Choroid plexus epithelial cell (primary cell): ENCODE measurements around the gene CC2D1B.
A peak's percentile ranks its signal among the peaks of the same experiment; 100 is the strongest.

ENCODE experiments used
- DNase-seq: peaks from one replicate; pipeline ENCODE4 v3.0.0-alpha.2; 2010; ENCODE audit warnings: low read depth
- H3K4me3 ChIP-seq: 2 replicates; pipeline ENCODE4 v1.5.1; 2011; ENCODE audit warnings: low read depth, mild to moderate bottlenecking, control low read depth, low read length, moderate library complexity
- TF ChIP-seq, protein P1 (sequence below): conservative IDR thresholded peaks from 2 replicates; pipeline ENCODE4 v1.5.1; 2011; ENCODE audit warnings: low read depth, mild to moderate bottlenecking, control low read depth, inconsistent platforms, low read length, moderate library complexity

The CC2D1B gene

DNA sequence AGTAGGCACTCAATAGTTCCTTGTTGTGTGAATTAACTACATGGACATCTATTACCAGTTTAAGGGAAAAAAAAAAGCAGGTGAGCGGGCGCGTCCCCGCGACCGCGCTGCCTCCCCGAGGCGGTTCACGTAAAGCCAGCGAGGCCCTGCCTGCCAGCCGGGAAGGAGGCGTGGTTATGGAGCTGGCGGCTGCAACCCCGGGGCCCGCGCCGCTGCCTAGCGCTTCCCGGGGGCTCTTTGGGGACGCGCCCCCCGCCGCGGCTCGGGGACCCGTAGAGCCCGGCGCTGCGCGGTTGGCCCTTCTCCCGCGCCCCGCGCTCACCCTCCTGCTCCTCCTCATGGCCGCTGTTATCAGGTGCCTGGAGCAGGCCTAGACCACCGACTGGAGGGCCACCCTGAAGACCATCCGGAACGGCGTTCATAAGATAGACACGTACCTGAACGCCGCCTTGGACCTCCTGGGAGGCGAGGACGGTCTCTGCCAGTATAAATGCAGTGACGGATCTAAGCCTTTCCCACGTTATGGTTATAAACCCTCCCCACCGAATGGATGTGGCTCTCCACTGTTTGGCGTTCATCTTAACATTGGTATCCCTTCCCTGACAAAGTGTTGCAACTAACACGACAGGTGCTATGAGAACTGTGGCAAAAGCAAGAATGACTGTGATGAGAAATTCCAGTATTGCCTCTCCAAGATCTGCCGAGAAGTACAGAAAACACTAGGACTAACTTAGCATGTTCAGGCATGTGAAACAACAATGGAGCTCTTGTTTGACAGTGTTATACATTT lies 2.6 kb upstream of the CC2D1B start:
- TF ChIP-seq, protein P1, sequence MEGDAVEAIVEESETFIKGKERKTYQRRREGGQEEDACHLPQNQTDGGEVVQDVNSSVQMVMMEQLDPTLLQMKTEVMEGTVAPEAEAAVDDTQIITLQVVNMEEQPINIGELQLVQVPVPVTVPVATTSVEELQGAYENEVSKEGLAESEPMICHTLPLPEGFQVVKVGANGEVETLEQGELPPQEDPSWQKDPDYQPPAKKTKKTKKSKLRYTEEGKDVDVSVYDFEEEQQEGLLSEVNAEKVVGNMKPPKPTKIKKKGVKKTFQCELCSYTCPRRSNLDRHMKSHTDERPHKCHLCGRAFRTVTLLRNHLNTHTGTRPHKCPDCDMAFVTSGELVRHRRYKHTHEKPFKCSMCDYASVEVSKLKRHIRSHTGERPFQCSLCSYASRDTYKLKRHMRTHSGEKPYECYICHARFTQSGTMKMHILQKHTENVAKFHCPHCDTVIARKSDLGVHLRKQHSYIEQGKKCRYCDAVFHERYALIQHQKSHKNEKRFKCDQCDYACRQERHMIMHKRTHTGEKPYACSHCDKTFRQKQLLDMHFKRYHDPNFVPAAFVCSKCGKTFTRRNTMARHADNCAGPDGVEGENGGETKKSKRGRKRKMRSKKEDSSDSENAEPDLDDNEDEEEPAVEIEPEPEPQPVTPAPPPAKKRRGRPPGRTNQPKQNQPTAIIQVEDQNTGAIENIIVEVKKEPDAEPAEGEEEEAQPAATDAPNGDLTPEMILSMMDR: peak; percentile 41
- DNase-seq: peak; percentile 50
- peak overlapping the region; percentile 55 for H3K4me3 ChIP-seq

GRCh38 chr1:52367272-52367671 lies 1.3 kb upstream of the CC2D1B start:
- no peak for DNase-seq
- no peak overlapping the region for H3K4me3 ChIP-seq
- TF ChIP-seq, protein P1: no peak

DNA sequence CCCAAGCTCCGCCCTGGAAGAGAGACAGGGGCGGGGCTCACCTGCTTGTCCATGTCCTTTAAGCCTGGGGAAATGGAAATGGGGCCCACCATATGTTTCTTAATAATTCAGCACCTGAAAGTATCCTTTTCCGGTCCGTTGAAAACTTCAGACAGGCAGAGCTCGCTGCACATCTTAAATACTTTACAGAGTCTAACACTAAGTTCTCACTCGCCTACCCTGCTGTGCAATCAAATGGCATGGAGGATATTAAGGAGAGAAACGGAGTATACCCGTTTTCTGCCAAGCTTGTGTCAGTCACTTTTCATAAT lies 467 bp upstream of the CC2D1B start:
- no peak for DNase-seq
- H3K4me3 ChIP-seq: peak overlapping the region; percentile 88

GRCh38 chr1:52365071-52365745 lies 797 bp downstream of the CC2D1B start:
- DNase-seq: peak; percentile 61
- TF ChIP-seq, protein P1: no peak
- peak overlapping the region; percentile 88 for H3K4me3 ChIP-seq

More for the DNA sequence above, 467 bp upstream of the CC2D1B start:
- TF ChIP-seq, protein P1: no peak

DNA sequence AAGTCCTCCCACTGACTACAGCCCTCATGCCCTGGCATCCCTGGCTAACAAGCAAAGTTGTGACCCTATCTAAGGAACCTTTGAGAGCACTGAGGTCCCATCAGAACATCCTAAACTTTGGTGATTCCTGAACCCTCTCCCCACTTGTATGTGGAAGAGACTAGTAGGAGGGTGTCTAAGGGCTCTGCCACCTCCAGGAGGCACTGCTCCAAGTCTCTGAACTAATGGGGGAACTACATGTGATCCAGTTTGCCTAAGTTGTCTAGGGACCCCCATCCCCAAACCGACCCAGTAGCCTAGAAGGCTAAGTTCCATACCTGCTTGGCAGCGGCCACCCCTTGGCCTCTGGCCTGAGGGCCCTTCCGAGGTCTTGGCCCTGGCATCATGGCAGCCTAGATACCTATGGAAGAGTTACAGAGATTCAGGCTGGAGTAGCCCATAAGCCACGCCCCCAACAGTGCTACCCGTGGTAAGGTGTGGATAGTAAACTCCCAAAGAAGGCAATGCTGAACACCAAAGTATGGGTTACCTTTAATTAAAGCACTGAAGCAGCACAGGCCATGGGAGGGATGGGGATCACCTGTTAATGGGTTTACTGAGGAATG lies 1.7 kb downstream of the CC2D1B start:
- no peak overlapping the region for H3K4me3 ChIP-seq
- DNase-seq: no peak
- TF ChIP-seq, protein P1: peak; percentile 27

DNA sequence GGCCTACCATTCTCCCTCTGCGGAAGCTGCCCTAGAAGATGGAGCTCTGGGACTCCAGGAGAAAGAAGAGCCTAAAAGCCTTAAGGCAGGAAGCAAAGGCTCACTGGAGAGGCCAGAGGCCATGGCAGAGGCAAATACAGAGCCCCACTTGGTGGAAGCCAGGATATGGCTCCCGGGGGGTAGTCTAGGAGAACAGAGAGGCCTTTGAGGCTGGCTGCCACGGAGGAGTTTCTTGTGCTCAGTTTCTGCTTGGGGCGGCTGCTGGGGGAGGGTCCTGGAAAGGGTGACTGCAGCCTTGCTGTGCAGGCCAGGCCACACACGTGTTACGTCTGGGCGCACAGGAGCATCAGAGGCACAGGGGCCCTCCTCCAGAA lies 5.4 kb downstream of the CC2D1B start:
- TF ChIP-seq, protein P1: no peak
- no peak overlapping the region for H3K4me3 ChIP-seq
- no peak for DNase-seq
